ENCODE results near the gene TSPAN12. TPM values are rescaled to one million over a fixed set of nuclear protein-coding genes. Genes with fewer than 3 reads are reported as not detected.

The TSPAN12 gene
- total RNA-seq, 1 experiment from 2014 or later, result 8.7 TPM

DNA sequence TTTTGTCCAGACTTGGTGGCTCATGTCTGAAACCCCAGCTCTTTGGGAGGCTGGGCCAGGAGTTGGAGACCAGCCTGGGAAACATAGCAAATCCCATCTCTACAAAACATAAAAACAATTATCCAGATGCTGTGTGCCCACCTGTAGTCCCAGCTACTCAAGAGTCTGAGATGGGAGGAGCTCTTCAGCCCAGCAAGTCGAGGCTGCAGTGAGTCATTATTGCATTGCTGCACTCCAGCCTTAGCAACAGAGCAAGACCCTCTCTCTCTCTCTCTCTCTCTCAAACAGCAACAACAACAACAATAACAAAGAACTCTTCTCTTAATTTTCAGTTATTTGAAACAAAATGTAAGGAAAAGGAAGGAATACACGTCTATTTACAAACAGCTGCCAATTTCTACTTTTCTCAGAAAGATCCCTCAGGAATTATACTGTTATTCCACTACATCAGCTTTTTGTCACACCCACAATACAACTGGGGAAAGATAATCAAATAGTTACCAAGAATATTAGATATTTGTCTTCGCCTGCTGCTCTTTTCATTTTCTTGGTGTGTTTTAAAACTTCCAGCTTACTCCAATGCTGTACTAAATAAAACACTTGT, 5.1 kb upstream of the TSPAN12 start:
- Histone ChIP-seq H4K20me1 (ENCODE audit: control insufficient read depth, insufficient read depth, insufficient read length) (no peaks in the 10 kb centered on the region), H4K8ac (replicated peaks; ENCODE audit: insufficient read length, low read depth, low read length) (no peak overlapping the region), H3K56ac (ENCODE audit: insufficient read length, low read depth, low read length) (no peak overlapping the region), H3K4me2 (ENCODE audit: insufficient read depth, insufficient read length, low read length) (no peak overlapping the region), H2AFZ (ENCODE audit: low read length) (no peak overlapping the region), H2BK120ac (ENCODE audit: low read depth, low read length, poor library complexity, severe bottlenecking) (no peak overlapping the region), H2BK5ac (ENCODE audit: insufficient read length, low read length) (no peak overlapping the region), H3K18ac (ENCODE audit: insufficient read length, low read depth, low read length) (no peak overlapping the region), H4K5ac (ENCODE audit: insufficient read length, low read depth, low read length) (no peak overlapping the region), H3K27me3 (ENCODE audit: insufficient read depth, low read length) (no peaks in the 10 kb centered on the region), H3K4ac (ENCODE audit: low read depth, low read length) (no peak overlapping the region), H3K14ac (ENCODE audit: insufficient read depth, low read length) (no peak overlapping the region), H3K23ac (ENCODE audit: insufficient read length, low read depth, low read length) (no peak overlapping the region), H3K27ac (ENCODE audit: insufficient read length, low read depth, low read length) (no peak overlapping the region), H3K9ac (ENCODE audit: extremely low read depth, insufficient read length, low read length) (no peak overlapping the region), H2BK20ac (ENCODE audit: low read depth, low read length, poor library complexity, severe bottlenecking) (no peak overlapping the region), H3K9me3 (ENCODE audit: control insufficient read depth, low read depth, low read length) (no peaks in the 10 kb centered on the region), H3K79me2 (ENCODE audit: insufficient read depth, low read length) (no peaks in the 10 kb centered on the region), H2BK12ac (ENCODE audit: insufficient read length, low read depth, low read length) (no peak overlapping the region), H3K23me2 (ENCODE audit: insufficient read length, low read depth, low read length, poor library complexity, severe bottlenecking) (peaks cover 1% of the 10 kb centered on the region), H4K91ac (ENCODE audit: insufficient read length, low read depth, low read length) (no peak overlapping the region), H2BK15ac (ENCODE audit: low read depth, low read length) (no peak overlapping the region), H3K79me1 (ENCODE audit: insufficient read depth, low read depth, low read length, poor library complexity, severe bottlenecking) (no peaks in the 10 kb centered on the region), H2AK5ac (ENCODE audit: insufficient read length, low read length) (no peak overlapping the region), H3K4me1 (ENCODE audit: insufficient read depth, low read length) (no peaks in the 10 kb centered on the region), H3T11ph (ENCODE audit: low read length) (no peak overlapping the region)
- DNase-seq, result no peak
- WGBS (ENCODE audit: extremely low coverage, insufficient read length, low lambda C conversion rate), result no CpG with 5 or more reads among the region's 3 CpGs
- H3K4me1 Mint-ChIP-seq, result peaks cover 7 to 9% of the 10 kb centered on the region in 2 experiments
- no peak overlapping the region for H3K4me3 Mint-ChIP-seq
- peak overlapping the region in 1 of 3 experiments; percentile 26; a peak in 2 of 7 replicates for H3K27ac Mint-ChIP-seq
- TF ChIP-seq, protein P1, sequence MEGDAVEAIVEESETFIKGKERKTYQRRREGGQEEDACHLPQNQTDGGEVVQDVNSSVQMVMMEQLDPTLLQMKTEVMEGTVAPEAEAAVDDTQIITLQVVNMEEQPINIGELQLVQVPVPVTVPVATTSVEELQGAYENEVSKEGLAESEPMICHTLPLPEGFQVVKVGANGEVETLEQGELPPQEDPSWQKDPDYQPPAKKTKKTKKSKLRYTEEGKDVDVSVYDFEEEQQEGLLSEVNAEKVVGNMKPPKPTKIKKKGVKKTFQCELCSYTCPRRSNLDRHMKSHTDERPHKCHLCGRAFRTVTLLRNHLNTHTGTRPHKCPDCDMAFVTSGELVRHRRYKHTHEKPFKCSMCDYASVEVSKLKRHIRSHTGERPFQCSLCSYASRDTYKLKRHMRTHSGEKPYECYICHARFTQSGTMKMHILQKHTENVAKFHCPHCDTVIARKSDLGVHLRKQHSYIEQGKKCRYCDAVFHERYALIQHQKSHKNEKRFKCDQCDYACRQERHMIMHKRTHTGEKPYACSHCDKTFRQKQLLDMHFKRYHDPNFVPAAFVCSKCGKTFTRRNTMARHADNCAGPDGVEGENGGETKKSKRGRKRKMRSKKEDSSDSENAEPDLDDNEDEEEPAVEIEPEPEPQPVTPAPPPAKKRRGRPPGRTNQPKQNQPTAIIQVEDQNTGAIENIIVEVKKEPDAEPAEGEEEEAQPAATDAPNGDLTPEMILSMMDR (conservative IDR thresholded peaks at IDR 0.05), result no peak
- no peaks in the 10 kb centered on the region for H3K27me3 Mint-ChIP-seq (ENCODE audit: low read depth)
- H3K36me3 Mint-ChIP-seq (ENCODE audit: insufficient read depth in 1 of 3, low read depth in 3 of 3), result no peaks in the 10 kb centered on the region
- H3K9me3 Mint-ChIP-seq, result no peaks in the 10 kb centered on the region
